ENCODE results near the gene SPINT3. TPM values are rescaled to one million over a fixed set of nuclear protein-coding genes. Genes with fewer than 3 reads are reported as not detected.

Gene SPINT3
- total and polyA plus RNA-seq, 10 of the 15 experiments (the other 5 are each of a cell fraction or from before 2014, with no cell fraction given) = not detected

- Histone ChIP-seq H3K27ac (ENCODE audit: control insufficient read depth, insufficient read depth) (no peak overlapping the region), H4K20me1 (ENCODE audit: control insufficient read depth, insufficient read depth) (no peaks in the 10 kb centered on the region), H3K4me3 (no peak overlapping the region), H3K4me2 (ENCODE audit: control insufficient read depth, insufficient read depth) (no peak overlapping the region), H3K4me1 (ENCODE audit: control insufficient read depth, insufficient read depth, low read length) (peaks cover 5% of the 10 kb centered on the region), H3K36me3 (ENCODE audit: control insufficient read depth in 2 of 2, insufficient read depth in 2 of 2, low read length in 1 of 2) (no peaks in the 10 kb centered on the region), H2AFZ (ENCODE audit: control insufficient read depth, low read depth, low read length) (no peak overlapping the region), H3K9ac (ENCODE audit: control insufficient read depth, insufficient read depth, low read length) (no peak overlapping the region), H3K9me3 (replicated peaks; ENCODE audit: control insufficient read depth, insufficient read depth, low read length) (no peaks in the 10 kb centered on the region; the same call in 2 of the 3 replicates), H3K79me2 (ENCODE audit: control insufficient read depth, insufficient read depth, low read length) (no peaks in the 10 kb centered on the region), H3K27me3 (replicated peaks in 1 of 2; ENCODE audit: control insufficient read depth in 2 of 2, insufficient read depth in 2 of 2, low read length in 1 of 2) (peaks cover 0 to under 1% of the 10 kb centered on the region in 2 experiments; a peak in 1 of 4 replicates)
- ChIA-PET RAD21 (ENCODE audit: unreplicated experiment) (no interaction called here), POLR2A (no interaction called here), SMC1A (ENCODE audit: uncharacterized antibody, unreplicated experiment) (no interaction called here), CTCF (no interaction called here)
- no peak for FAIRE-seq
- in situ Hi-C loops (cut with MboI) (no loop called here), intact Hi-C loops (cut with micrococcal nuclease; ENCODE audit: unreplicated experiment) (no loop called here)
- TF ChIP-seq RBBP5 (conservative IDR thresholded peaks at IDR 0.05) (no peak), MTA3 (IDR thresholded peaks at IDR 0.05; ENCODE audit: borderline replicate concordance, low read length) (no peak), CBX5 (IDR thresholded peaks at IDR 0.05; ENCODE audit: low read depth) (no peak), TCF3 (IDR thresholded peaks at IDR 0.05; ENCODE audit: borderline replicate concordance, insufficient read depth, low read depth, low read length) (no peak), CHD4 (IDR thresholded peaks at IDR 0.05) (no peak), ZBED1 (IDR thresholded peaks at IDR 0.05; ENCODE audit: borderline replicate concordance) (no peak), NR2C1 (IDR thresholded peaks at IDR 0.05) (no peak)
- TF ChIP-seq, protein P1, sequence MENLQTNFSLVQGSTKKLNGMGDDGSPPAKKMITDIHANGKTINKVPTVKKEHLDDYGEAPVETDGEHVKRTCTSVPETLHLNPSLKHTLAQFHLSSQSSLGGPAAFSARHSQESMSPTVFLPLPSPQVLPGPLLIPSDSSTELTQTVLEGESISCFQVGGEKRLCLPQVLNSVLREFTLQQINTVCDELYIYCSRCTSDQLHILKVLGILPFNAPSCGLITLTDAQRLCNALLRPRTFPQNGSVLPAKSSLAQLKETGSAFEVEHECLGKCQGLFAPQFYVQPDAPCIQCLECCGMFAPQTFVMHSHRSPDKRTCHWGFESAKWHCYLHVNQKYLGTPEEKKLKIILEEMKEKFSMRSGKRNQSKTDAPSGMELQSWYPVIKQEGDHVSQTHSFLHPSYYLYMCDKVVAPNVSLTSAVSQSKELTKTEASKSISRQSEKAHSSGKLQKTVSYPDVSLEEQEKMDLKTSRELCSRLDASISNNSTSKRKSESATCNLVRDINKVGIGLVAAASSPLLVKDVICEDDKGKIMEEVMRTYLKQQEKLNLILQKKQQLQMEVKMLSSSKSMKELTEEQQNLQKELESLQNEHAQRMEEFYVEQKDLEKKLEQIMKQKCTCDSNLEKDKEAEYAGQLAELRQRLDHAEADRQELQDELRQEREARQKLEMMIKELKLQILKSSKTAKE (IDR thresholded peaks at IDR 0.05; ENCODE audit: low read depth, poor library complexity, severe bottlenecking) = no peak
- TF ChIP-seq, protein P2, sequence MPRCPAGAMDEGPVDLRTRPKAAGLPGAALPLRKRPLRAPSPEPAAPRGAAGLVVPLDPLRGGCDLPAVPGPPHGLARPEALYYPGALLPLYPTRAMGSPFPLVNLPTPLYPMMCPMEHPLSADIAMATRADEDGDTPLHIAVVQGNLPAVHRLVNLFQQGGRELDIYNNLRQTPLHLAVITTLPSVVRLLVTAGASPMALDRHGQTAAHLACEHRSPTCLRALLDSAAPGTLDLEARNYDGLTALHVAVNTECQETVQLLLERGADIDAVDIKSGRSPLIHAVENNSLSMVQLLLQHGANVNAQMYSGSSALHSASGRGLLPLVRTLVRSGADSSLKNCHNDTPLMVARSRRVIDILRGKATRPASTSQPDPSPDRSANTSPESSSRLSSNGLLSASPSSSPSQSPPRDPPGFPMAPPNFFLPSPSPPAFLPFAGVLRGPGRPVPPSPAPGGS (IDR thresholded peaks at IDR 0.05; ENCODE audit: borderline replicate concordance, insufficient read depth, low read depth, low read length, poor library complexity, severe bottlenecking) = no peak
- no peak for ATAC-seq
- WGBS (ENCODE audit: insufficient coverage, insufficient replicate concordance, low lambda C conversion rate, missing lambda C conversion rate) = 11% methylated on average over 4 of the region's 4 CpGs
- no peak for DNase-seq (ENCODE audit: low read depth, low spot score)
- no TSS peak for BruUV-seq (replicated peaks)
Observed at GRCh38 chr20:45509091-45509490, 6.3 kb downstream of the SPINT3 start.

Data from GM12878 (cell line).